HepG2 (cell line): ENCODE results near the gene TPST2. TPM values are rescaled to one million over a fixed set of nuclear protein-coding genes. Genes with fewer than 3 reads are reported as not detected.

Experiments
- ATAC-seq: fragments of 200-7000 bp; cut with Tn5 transposase; 3 replicates; pipeline ENCODE4 v1.9.1; 2020; ENCODE audit warnings: mild to moderate bottlenecking, moderate library complexity
- BruUV-seq: library from RNA; stranded (reverse); fragments of 400-500 nt; replicated peaks from 2 replicates; lab custom pipeline; 2021; lab: Mats Ljungman, UMichigan
- CTCF ChIA-PET: fragments of 300-600 bp; formaldehyde crosslinking; extraction: SDS; loops from one replicate; lab custom pipeline; 2021; ENCODE audit warnings: low total read pairs, inconsistent platforms, low intra/inter-chr PET ratio; lab: Yijun Ruan, JAX
- POLR2A ChIA-PET: fragments of 350-600 bp; sonication (Branson Sonifier 250); formaldehyde crosslinking; loops from one replicate; lab custom pipeline; 2020; ENCODE audit warnings: antibody characterized with exemption, inconsistent platforms; lab: Yijun Ruan, JAX
- DNase-seq: peaks from one replicate; pipeline ENCODE4 v3.0.0-alpha.2; 2015; ENCODE audit warnings: low spot score
- FAIRE-seq: peaks from 3 replicates; lab custom pipeline; 2011; peaks lifted over from hg19 to GRCh38; lab: Jason Lieb, UNC
- H2AFZ ChIP-seq: one replicate; pipeline ENCODE4 v1.6.1; 2011; ENCODE audit warnings: low read length, inconsistent platforms
- H3K27ac ChIP-seq: fragments of 300-600 bp; 3 replicates; pipeline ENCODE4 v1.8.0; 2011; ENCODE audit warnings: mixed run types, mild to moderate bottlenecking, mixed read lengths, low read length, inconsistent platforms; ENCODE audit not compliant: insufficient read depth; ENCODE audit errors: extremely low read length
- H3K27me3 ChIP-seq, 2 experiments: fragments of 200-600 bp in 1 of 2; 2 replicates in 1 of 2; 3 replicates in 1 of 2; pipeline versions ENCODE4 v1.6.0 to v1.8.0; 2011; ENCODE audit warnings: low read length in 2 of 2, mild to moderate bottlenecking in 2 of 2, moderate library complexity in 2 of 2, inconsistent platforms in 1 of 2; ENCODE audit not compliant: insufficient read depth in 2 of 2, control insufficient read depth in 1 of 2
- H3K36me3 ChIP-seq, 2 experiments: fragments of 200-600 bp in 1 of 2; replicated peaks in 1 of 2; 2 replicates in 1 of 2; 3 replicates in 1 of 2; pipeline versions ENCODE4 v1.5.1 to v1.8.0; 2011; ENCODE audit warnings: low read length in 2 of 2, inconsistent platforms in 1 of 2; ENCODE audit not compliant: insufficient read depth in 2 of 2, control insufficient read depth in 1 of 2
- H3K4me1 ChIP-seq: 2 replicates; pipeline ENCODE4 v1.5.1; 2012; ENCODE audit warnings: low read length, inconsistent platforms; ENCODE audit not compliant: insufficient read depth
- H3K4me2 ChIP-seq: 2 replicates; pipeline ENCODE4 v1.6.0; 2011; ENCODE audit warnings: low read depth, low read length, inconsistent platforms
- H3K4me3 ChIP-seq, 3 experiments: fragments of 200-600 bp in 1 of 3; sonication (generic), shearing (Covaris generic) in 1 of 3; replicated peaks in 1 of 3; 2 replicates each; pipeline ENCODE4 v1.5.1; 2011 to 2016; ENCODE audit warnings: low read length in 3 of 3, inconsistent platforms in 2 of 3, low read depth in 2 of 3, mild to moderate bottlenecking in 2 of 3, control low read depth in 1 of 3, mixed read lengths in 1 of 3; ENCODE audit not compliant: insufficient read depth in 1 of 3
- H3K79me2 ChIP-seq: one replicate; pipeline ENCODE4 v1.6.1; 2011; ENCODE audit warnings: low read length, inconsistent platforms; ENCODE audit not compliant: insufficient read depth
- H3K9ac ChIP-seq: 2 replicates; pipeline ENCODE4 v1.6.0; 2011; ENCODE audit warnings: mild to moderate bottlenecking, low read depth, low read length, inconsistent platforms; ENCODE audit not compliant: insufficient read depth
- H3K9me3 ChIP-seq: 2 replicates; pipeline ENCODE4 v1.5.1; 2012; ENCODE audit warnings: mild to moderate bottlenecking, low read length
- H4K20me1 ChIP-seq: 2 replicates; pipeline ENCODE4 v1.6.0; 2011; ENCODE audit warnings: inconsistent platforms, mild to moderate bottlenecking, low read length, moderate library complexity; ENCODE audit not compliant: insufficient read depth
- EHMT2 ChIP-seq: fragments of 200-600 bp; sonication (generic); IDR thresholded peaks from 2 replicates; pipeline ENCODE4 v1.7.0; 2017; ENCODE audit warnings: antibody characterized with exemption, low read depth, low read length, borderline replicate concordance
- ELK4 ChIP-seq: sonication (generic); formaldehyde crosslinking; IDR thresholded peaks from 2 replicates; pipeline ENCODE4 v1.9.0; 2021; ENCODE audit warnings: missing genetic modification reagents, borderline replicate concordance
- FOXP4 ChIP-seq: sonication (generic); formaldehyde crosslinking; IDR thresholded peaks from 2 replicates; pipeline ENCODE4 v1.4.0; 2020; ENCODE audit warnings: missing genetic modification reagents
- HDAC1 ChIP-seq: sonication (generic); formaldehyde crosslinking; IDR thresholded peaks from 2 replicates; pipeline ENCODE4 v1.5.1; 2020; ENCODE audit warnings: mild to moderate bottlenecking, missing genetic modification reagents
- MBD4 ChIP-seq: IDR thresholded peaks from 2 replicates; pipeline ENCODE4 v1.6.1; 2012; ENCODE audit warnings: low read length, inconsistent platforms, borderline replicate concordance
- RBAK ChIP-seq: sonication (generic); formaldehyde crosslinking; IDR thresholded peaks from 2 replicates; pipeline ENCODE4 v1.5.1; 2020; ENCODE audit warnings: mild to moderate bottlenecking, missing genetic modification reagents
- RBFOX2 ChIP-seq: fragments of 200-400 bp; formaldehyde crosslinking; IDR thresholded peaks from 2 replicates; pipeline ENCODE4 v1.6.1; 2017; ENCODE audit warnings: low read depth, mild to moderate bottlenecking, low read length
- RELA ChIP-seq: sonication (generic); formaldehyde crosslinking; IDR thresholded peaks from 2 replicates; pipeline ENCODE4 v1.4.0; 2020; ENCODE audit warnings: missing genetic modification reagents
- ZBTB34 ChIP-seq: sonication (generic); formaldehyde crosslinking; IDR thresholded peaks from 2 replicates; pipeline ENCODE4 v1.8.0; 2022; ENCODE audit warnings: mild to moderate bottlenecking, missing genetic modification reagents
- ZBTB39 ChIP-seq: sonication (generic); formaldehyde crosslinking; IDR thresholded peaks from 2 replicates; pipeline ENCODE4 v1.5.0; 2020; ENCODE audit warnings: missing genetic modification reagents
- ZNF232 ChIP-seq: sonication (generic); formaldehyde crosslinking; IDR thresholded peaks from 2 replicates; pipeline ENCODE4 v1.4.0; 2020; ENCODE audit warnings: missing genetic modification reagents, borderline replicate concordance
- ZNF337 ChIP-seq: sonication (generic); formaldehyde crosslinking; IDR thresholded peaks from 2 replicates; pipeline ENCODE4 v1.5.1; 2020; ENCODE audit warnings: missing genetic modification reagents, low read depth, mild to moderate bottlenecking, borderline replicate concordance
- ZNF354B ChIP-seq: sonication (generic); formaldehyde crosslinking; IDR thresholded peaks from 2 replicates; pipeline ENCODE4 v1.8.0; 2022; ENCODE audit warnings: mild to moderate bottlenecking, missing genetic modification reagents
- ZNF432 ChIP-seq: sonication (generic); formaldehyde crosslinking; IDR thresholded peaks from 2 replicates; pipeline ENCODE4 v1.5.0; 2020; ENCODE audit warnings: missing genetic modification reagents, mild to moderate bottlenecking, borderline replicate concordance
- ZNF710 ChIP-seq: sonication (generic); formaldehyde crosslinking; IDR thresholded peaks from 2 replicates; pipeline ENCODE4 v1.5.0; 2020; ENCODE audit warnings: mild to moderate bottlenecking, missing genetic modification reagents, borderline replicate concordance
- WGBS: methylation state at CpG from one replicate; pipeline ENCODE4 v1.1.6; 2017; ENCODE audit warnings: low lambda C conversion rate; 5-methylcytosine and 5-hydroxymethylcytosine counted together
- in situ Hi-C: cut with HindIII; loops from 2 replicates; pipeline ENCODE4 v1.10.0; 2017; ENCODE audit warnings: low pct_unique_long_range_greater_than_20kb; ENCODE audit not compliant: extremely low pct_ligation_motif_present
- intact Hi-C: fragments of 100-400 bp; cut with micrococcal nuclease; formaldehyde crosslinking; loops from one replicate; pipeline ENCODE4 v1.10.0; 2022; ENCODE audit not compliant: unreplicated experiment
- polyA plus RNA-seq, 8 experiments: library from polyadenylated mRNA; depleted of rRNA in 3 of 8; stranded (reverse) in 7 of 8; unstranded in 1 of 8; fragments of >200 nt; fragmentation: Illumina TruSeq in 4 of 8; extraction: Trizol in 4 of 8; gene quantifications; 2 replicates each; pipeline versions ENCODE4 v1.2.1 to v1.2.3, GENCODE V29; 2011 to 2016; ENCODE audit warnings: low read depth in 4 of 8, missing spikeins in 1 of 8, mixed read lengths in 1 of 8; ENCODE audit not compliant: insufficient read depth in 1 of 8
- total RNA-seq, 5 experiments: library from RNA; depleted of rRNA; stranded (reverse); fragments of >200 nt; fragmentation: Illumina TruSeq; extraction: Trizol; gene quantifications; 2 replicates each; pipeline ENCODE4 v1.2.3, GENCODE V29; 2016; ENCODE audit warnings: low read depth in 1 of 5

Gene TPST2
- total and polyA plus RNA-seq, 2 of the 13 experiments (the other 11 are each of a cell fraction or from before 2014, with no cell fraction given): 15.2 to 23.8 TPM

- no peak for TF ChIP-seq ZBTB34
- no peak for TF ChIP-seq ZNF432 (CRISPR knock-in tag)
- no peak for TF ChIP-seq EHMT2
- no peak for TF ChIP-seq ZBTB39 (CRISPR knock-in tag)
- no peak for TF ChIP-seq FOXP4
- TF ChIP-seq RBFOX2: no peak
Observed at GRCh38 chr22:26566994-26567393, 22.9 kb downstream of the TPST2 start (continued).

- H3K27me3 ChIP-seq: no peaks in the 10 kb centered on the region
- H3K4me1 ChIP-seq: no peaks in the 10 kb centered on the region
- in situ Hi-C loops (no loop called here), intact Hi-C loops (no loop called here)
- DNase-seq (no peak), ATAC-seq (no peak), FAIRE-seq (no peak)
- no TSS peak for BruUV-seq
- H2AFZ ChIP-seq: no peak overlapping the region
- no peak overlapping the region for H3K4me3 ChIP-seq
- no peaks in the 10 kb centered on the region for H3K9me3 ChIP-seq
- H3K79me2 ChIP-seq: no peaks in the 10 kb centered on the region
- WGBS: 94% methylated on average over 8 of the region's 8 CpGs
- ChIA-PET POLR2A (no interaction called here), CTCF (no interaction called here)
- peaks cover 0 to 3% of the 10 kb centered on the region in 2 experiments; a peak in 1 of 5 replicates for H3K36me3 ChIP-seq
- no peak overlapping the region for H3K4me2 ChIP-seq
- H3K27ac ChIP-seq: no peak overlapping the region
- no peaks in the 10 kb centered on the region for H4K20me1 ChIP-seq
- H3K9ac ChIP-seq: no peak overlapping the region
- no peak for TF ChIP-seq RELA (CRISPR knock-in tag)
- no peak for TF ChIP-seq HDAC1 (CRISPR knock-in tag)
- TF ChIP-seq MBD4: no peak
- TF ChIP-seq ELK4 (CRISPR knock-in tag): no peak
- TF ChIP-seq ZNF354B (CRISPR knock-in tag): no peak
- no peak for TF ChIP-seq ZNF232 (CRISPR knock-in tag)
- no peak for TF ChIP-seq RBAK (CRISPR knock-in tag)
- no peak for TF ChIP-seq ZNF337 (CRISPR knock-in tag)
- no peak for TF ChIP-seq ZNF710 (CRISPR knock-in tag)
Observed at GRCh38 chr22:26565889-26566288, 24.0 kb downstream of the TPST2 start.
